ENCODE data around the gene CD59. TPM values are rescaled to one million over a fixed set of nuclear protein-coding genes. Genes with fewer than 3 reads are reported as not detected.

The CD59 gene, protein sequence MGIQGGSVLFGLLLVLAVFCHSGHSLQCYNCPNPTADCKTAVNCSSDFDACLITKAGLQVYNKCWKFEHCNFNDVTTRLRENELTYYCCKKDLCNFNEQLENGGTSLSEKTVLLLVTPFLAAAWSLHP
- total RNA-seq = 686 and 725 TPM in 2 replicates

DNA sequence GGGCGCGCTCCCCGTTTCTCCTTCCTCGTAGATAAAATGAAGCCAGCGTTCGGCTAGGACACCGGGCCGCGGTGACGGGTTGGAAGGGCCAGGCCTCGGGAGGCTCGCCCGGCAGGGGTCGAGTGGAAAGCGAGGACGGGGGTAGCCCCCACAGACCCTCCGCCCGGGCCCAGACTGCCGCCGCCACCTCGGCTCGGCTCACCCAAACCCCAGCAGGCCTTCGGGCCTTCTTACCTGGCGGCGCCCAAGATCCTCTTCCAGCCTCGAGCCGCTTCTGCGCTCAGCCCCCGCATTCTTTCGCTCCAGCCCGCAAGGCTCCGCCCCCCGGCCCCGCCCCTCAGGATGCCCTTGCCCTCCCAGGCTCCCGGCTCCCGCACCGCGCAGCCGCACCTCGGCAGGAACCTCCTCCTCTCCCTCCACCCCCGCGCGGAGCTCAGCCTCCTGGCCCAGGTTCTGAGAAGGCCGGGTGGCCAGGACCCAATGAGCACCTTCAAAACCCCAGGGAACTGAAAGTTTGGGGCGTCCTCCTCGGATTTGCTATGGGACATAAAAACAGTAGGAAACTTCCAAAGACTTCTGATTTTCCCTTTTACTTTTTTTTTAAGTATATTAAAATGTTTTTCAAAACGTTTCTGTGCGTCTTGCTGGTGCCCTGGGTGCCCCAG lies at the start of gene CD59:
Gene CD59, minus strand, starts transcription at position 276 of the 665 bp plus-strand sequence. CDS start 13,978 bp downstream, outside the sequence.
- peak; percentile 80 for DNase-seq (ENCODE audit: low read depth)

DNA sequence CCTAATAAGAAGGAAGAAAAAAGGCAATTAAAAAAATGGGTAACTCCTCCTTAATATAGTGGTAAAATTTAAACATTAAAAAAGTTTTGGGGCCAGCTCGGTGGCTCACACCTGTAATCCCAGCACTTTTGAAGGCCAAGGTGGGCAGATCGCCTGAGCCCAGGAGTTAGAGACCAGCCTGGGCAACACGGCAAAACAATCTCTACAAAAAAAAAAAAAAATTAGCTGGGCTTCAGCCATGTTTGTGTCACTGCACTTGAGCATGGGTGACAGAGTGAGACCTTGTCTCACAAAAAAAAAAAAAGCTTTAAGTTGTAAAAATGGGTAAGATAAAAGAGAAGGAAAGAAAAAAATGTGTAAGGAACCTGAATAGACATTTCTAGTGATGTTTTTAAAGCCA lies 49.4 kb upstream of the CD59 start:
- no peak for DNase-seq (ENCODE audit: low read depth)

DNA sequence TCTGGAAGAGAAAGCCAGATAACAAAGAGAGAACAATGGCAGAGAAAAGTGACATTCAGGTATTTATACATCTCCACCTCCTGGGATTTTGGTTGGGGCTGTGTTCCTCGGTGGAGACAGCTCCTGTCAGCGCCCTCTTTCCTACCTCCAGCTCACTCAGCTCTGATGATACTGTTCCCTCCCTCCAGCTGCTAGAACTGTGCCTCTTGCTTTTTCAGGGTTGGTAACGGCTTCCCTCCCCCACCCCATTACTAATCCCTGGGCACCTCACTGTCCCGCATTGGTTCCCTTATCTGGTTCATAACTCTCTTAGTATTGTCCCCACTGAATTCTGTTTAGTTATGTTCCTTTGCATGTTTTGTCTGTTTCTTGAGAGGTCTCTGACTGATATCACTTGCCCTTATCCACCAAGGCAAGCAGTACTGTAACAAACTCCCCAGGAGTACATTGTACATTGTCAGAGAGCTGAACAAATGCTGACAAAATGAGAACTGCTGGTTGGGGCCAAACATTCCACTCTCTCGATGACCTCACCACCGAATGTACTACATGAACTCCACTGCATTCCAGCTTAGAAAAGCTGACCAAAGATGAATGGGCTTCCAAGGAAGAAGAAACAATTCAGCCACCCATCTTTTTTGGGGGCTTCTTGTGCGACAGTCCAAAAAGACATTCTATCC lies 43.8 kb upstream of the CD59 start:
- DNase-seq (ENCODE audit: low read depth) = peak; percentile 75

DNA sequence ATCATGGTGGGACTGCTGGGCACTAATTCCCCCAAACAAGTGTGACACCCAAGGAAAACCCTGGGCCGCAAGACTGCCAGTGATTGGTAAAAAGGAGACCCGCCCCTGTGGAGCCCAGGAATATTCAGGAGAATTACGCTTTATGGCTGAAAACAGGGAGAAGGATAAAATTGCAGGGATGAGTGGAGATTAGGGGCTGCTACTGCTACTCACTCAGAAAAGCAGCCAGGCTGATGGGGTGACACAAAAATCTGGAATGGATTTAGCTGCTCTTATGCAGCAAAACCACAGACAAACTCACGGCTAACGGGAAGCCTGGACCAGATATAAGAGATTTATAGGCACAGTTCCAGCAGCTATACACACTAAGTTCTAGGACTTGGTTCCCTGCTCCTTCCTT lies 42.5 kb upstream of the CD59 start:
- no peak for DNase-seq (ENCODE audit: low read depth)

DNA sequence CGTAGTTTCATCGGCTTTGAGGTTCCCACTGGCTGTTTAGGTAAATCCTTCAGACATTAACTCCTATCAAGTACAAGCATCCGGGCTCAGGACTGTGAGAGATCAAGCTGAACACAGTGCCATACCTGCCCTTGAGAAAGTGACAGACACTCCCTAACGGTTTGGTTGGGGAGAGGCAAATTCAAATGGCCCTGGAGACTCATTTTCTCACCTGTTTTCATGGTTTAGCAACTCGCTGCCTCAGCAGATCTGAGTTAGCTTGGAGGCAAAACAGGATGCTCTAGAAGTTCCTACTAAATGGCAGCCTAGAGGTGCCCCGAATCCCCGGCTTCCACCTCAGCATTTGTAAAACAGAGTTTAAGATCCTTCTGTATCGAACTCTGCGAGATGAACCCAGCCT lies 41.7 kb upstream of the CD59 start:
- no peak for DNase-seq (ENCODE audit: low read depth)

DNA sequence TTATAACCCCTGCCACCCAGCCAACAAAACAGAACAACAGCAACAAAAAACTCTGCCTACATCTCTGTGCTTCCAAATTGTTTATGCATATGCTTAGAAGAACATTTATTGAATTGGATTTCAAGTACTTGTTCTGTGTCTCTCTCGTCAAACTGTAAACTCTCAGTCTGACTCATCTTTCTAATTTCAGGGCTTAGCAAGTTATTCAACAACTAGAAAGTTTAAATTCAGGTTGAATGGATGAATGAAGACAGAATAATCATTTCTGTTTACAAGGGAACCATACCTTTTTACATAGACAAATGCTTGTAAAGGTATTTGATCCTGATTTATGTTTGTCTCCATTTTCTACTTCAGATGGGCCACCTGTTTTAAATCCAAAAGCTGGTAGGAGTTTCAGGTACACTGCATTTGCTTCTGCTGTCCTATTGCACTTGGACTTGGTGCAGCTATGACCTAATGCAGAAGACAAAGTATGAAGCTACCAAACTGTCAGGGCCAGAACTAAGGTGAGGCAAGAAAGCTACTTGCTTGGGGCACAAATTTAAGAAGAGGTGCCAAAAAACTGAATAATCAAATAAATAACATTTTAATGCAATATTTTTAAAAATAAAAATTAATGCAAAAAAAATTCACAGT lies 39.7 kb upstream of the CD59 start:
- DNase-seq (ENCODE audit: low read depth) = peak; percentile 81

DNA sequence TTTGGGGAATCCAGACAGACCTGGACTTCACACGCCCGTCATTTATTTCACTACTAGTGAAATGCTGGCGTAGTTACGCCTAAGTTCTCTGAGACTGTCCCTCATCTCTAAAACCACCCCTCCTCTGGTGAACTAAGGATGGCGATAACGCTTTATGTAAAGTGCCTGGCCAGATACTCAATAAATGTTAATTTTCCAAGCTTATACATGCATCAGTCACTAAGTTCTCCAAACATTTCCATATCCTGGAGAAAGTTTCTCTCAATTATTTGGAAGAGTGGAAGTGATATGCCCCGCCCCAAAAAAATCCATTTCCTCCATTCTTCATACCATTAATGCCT lies 39.2 kb upstream of the CD59 start:
- DNase-seq (ENCODE audit: low read depth) = no peak

DNA sequence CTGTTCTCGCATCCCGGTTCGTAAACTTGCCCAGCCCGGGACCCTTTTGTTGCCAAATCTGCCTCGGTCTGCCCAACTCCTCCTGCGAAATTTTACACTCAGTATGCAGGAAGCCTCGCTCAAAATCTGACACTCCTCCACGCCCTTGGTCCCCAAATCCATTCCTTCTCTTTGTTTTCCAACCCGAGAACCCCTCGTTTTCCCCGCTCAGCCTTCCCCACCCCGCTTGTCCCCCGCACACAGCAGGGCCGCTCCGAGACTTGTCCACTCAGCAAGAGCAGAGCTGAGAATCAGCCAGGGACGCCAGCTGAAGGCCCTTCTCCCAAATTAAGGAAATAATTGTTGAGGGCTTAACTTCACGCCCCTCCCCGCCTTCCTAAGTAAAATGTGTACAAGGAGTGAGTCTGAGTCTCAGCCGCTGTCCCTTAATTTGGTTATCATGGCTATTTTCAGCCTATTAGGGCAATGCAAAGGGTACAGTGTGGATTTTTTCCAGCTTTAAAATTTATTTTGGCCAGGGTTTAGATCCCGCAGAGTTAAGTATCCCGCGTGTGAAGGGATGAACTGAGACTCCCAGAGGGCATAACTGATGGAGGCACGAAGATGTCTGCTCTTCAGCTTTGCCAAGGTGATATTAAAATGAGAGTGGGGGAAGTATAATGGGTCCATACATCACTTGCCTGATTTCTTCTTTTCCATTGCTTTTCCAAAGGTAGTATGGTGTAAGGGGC lies 38.7 kb upstream of the CD59 start:
- DNase-seq (ENCODE audit: low read depth) = no peak

DNA sequence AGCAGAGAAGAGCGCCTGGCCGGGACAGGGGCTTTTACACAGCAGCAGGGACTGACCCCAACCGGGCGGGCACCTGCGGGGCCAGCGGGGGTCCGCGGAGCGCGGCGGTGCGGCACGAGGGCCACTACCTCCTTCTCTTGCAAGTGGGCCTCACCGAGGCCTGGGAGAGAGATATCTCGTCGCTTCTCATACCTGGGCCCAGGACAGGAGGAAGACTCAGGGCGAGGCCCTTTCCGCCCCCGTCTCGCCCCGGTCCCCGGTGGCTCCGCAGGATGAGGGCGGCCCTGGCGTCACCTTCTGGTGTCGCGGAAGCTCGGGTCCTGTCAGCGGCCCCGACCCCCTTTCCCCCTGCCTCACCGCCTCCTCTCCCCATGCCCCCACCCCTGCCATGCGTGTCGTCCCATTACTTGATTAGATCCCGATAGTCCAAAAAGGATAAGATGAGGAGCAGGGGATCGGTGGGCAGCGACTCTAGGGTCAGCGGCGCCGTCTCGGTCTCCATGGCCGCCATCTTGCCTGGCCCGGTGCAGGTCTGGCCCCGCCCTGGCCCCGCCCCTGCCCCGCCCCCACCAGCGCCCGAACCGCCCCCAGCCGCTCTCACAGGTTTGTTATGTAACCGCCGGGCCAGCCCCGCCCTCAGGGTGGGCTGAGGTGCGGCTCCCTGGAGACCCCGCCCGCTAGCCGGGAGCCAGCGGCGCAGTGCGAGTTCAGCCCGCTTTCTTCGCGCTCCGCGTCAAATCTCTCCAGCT lies 37.9 kb upstream of the CD59 start, which contains the start of gene FBXO3:
Gene FBXO3, minus strand, starts transcription at position 534 of the 749 bp plus-strand sequence. Its CDS starts 23 bp downstream, at position 511.
- peak; percentile 48 for DNase-seq (ENCODE audit: low read depth)

DNA sequence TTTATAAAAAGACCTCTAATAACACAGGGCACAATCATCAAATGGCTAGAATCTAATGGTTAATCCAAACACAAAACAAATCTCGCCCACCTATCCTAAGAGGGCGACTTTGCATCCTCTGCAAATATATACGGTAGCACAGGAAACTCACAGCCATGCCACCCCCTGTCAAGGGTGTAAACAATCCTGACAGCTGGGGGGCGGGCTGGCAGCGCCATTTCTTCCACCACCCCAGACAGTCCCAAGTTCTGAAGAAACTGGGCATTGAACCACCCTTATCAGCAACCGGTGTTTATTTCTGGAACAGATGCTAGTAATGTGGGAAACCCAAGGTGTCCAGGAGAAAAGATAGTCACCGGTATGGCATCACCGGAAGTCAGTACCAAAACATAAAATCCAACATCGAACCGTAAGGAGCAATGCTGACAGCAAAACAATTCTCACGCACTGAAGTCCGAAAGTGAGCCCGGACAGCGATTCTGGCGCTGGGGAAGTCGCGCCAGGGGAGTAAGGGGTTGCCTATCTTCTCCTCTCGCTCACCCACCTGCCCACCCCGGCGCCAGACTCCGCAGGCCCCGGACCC lies 37.3 kb upstream of the CD59 start:
- no peak for DNase-seq (ENCODE audit: low read depth)

DNA sequence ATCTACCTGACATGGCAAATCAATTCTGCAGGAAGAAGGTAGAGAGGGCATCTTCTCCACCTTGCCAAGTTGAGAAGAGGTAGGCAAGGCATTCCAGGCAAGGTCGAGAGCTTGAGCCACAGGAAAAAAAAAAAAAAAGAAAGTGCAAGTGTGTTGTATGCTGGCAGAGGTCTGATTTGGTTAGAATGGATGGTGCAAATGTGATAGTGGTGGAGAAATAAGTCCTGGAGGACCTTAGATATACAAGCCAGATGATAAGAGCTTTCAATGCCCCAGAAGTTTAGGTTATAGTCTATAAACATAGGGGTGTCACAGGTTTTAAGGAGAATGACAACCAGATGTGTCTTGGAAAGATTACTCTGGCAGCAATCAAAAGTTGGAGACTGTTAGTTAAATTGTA lies 36.6 kb upstream of the CD59 start:
- DNase-seq (ENCODE audit: low read depth) = no peak

DNA sequence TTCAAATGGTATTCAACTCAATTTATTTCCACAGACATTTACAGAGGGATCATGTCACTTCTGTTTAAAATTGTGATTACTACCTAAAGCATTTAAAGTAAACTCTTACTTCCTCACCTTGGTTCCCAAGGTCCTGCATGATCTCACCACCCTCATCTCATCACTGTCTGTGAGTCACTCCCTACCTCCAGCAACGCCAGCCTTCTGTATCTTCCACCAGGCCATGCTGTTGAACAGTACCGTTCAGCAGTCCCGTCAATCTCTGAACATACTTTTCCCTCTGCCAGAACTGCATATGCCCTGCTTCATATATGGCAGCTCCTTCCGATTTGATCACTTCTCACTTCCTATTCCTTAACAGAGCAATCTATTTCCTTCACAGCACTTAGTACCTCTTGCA lies 36.1 kb upstream of the CD59 start:
- DNase-seq (ENCODE audit: low read depth) = peak; percentile 61

DNA sequence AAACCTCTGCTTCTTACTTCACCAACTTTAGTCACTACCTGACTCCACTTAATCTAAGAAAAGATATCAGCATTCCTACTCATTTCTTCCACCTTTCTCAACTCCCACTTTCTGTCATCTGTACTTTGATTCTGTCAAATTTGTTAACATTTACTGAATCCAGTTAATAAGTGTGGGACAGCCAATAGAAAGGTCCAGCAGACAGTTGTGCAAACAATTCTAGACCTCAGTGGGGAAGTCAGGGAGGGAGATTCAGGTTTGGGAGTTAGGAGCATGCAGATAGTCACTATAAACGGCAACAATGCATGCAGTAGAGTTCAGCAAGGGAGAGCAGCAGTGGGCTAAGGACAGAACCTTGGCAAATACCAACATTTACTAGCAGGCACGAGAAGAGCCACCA lies 34.0 kb upstream of the CD59 start:
- no peak for DNase-seq (ENCODE audit: low read depth)

DNA sequence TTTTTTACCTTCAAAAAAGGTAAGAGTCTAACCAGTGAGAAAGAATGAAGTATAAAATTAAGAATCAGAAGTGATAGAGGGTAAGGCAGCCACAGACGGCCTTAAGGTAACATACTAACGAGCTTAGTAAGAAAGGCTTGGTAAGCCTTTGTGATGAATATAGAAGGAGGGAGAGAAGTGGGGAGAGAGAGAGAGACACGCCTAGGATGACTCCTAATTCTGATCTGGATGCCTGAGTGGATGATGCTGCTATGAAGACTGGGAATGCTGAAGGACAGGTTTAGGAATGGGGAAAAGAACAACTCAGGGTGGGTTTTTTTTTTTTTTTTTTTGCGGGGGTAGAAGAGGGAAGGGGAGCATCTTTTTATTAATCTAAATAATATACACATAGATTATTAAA lies 33.3 kb upstream of the CD59 start:
- DNase-seq (ENCODE audit: low read depth) = no peak

DNA sequence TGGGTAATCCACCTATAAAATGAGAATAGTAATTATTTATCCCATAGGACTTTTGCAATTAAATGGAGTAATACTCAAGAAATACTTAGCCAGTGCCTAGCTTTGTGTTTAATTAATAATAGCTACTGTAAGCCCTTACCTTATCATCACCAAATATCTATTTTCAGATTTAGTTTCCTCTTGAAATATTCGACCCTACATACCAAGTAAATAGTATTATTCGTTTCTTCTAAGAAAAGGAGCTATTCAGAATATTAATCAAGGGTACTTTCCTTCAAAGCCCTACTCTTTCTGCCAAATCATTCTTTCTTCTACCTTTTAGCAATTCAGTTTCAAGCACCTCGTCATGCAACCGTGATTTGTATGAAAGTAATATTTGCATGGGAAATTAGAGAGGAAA lies 31.4 kb upstream of the CD59 start:
- DNase-seq (ENCODE audit: low read depth) = no peak

DNA sequence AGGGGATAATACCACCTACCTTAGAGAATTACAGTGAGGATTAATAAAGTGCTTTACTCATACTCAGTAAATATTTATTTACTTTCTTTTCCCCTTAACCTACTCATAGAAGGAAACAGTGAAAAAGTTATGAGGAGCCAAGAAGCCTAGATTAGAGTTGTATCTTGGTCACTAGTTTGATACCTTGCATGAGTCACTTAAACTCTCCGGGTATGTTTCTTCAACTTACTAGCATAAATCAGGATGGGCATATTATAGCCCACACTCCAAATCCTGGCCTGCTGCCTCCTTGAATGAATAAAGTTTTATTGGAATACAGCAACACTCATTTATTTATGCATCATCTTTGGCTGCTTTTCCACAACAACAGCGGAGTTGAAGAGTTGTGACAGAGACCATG lies 29.9 kb upstream of the CD59 start:
- DNase-seq (ENCODE audit: low read depth) = no peak

DNA sequence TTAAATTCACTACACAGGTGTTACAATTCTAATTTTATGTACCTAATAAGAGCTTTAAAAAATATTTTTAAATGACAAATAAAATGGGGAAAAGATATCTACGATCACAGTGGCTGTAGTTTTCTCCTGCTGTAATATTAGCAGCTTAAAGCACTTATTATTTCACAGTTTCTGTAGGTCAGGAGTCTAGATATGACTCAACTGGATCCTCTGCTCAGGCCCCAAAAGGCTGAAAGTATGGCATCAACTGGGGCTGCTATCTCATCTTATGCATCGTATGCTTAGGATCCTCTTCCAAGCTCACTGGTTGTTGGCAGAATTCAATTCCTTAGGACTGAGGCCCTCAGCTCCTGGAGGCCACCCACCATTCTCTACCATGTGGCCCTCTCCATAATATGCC lies 25.2 kb upstream of the CD59 start:
- DNase-seq (ENCODE audit: low read depth) = no peak

DNA sequence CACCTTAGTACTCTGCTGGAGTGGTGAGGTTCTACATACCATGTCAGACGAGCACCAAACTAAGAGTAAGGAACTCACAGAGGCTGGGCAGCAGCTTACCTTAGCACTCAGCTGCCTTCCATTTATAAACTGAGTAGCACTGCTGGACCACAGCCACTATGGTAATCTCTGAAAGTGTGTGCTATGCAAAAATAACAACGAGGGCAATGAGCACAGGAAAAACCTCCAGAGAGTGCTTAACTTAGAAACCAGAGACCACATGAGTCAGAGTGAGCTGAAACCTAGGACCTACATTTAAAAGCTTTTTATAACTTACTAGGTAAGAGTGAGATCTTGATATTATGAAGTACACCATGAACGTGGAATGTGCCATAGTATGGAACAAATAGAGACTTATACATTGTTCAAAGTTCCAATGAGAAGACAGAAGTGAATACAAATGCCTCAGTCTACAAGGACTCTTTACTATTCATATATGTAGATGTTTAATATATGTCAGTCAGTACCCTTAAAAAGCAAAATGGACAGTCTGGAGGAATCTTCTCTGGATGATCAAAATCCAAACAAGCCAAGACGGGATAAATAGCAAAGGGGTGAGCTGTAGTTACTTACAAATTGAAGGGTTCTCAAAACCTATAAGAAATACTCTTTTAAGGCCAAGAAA lies 17.2 kb upstream of the CD59 start:
- peak; percentile 77 for DNase-seq (ENCODE audit: low read depth)

DNA sequence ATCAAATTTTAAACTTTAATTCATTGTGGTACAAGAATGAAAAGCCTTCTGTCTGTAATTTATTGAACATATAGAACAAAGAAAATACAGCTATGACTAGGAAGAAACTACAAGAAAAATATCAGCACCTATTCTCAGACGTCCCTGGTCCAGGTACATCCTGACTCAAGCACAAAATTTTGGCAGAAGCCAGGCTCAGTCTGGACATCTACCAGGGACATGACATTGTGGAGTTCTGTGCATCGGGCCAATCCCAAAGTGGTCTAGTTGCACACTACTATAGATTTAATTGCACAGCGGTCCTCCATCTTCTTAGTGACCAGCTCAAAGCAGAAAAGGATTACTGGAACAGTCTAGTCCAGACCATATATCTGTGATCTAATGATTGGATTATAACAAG lies 15.7 kb upstream of the CD59 start:
- no peak for DNase-seq (ENCODE audit: low read depth)

DNA sequence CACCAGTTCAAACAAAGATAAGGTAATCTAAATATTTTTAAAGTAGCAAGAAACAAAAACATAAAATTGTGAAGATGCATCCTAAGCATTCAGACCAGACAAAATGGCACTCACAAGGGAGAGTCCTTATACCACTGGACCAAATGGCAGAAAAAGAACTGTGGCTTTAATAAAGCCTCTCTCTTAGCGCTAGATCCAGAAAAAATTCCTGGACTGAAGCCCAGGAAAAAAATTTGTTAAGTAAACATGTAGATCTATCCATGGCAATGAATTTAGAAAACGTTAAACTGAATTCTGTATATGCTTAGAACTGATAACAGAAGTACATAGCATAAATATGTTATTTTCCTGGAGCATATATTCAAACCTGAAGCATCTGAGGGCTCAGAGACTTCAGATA lies 11.8 kb upstream of the CD59 start:
- no peak for DNase-seq (ENCODE audit: low read depth)

DNA sequence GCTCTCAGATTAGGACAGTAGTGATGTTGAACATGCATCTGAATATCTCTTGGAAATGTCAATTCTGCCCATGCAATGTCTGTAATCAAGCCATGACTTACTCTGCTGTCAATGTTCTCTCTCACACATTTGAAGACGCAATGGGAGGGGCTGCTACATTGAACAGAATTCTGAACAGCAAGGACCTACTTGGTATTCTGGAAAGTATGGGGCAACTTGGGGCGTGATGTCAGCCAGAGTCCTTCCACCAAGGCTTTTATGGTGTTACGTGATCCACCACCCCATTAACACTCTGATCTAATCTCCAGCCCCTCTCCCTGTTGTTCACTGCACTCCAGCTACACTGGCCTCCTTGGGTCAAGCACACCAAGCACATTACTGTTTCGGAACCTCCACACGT lies 7.1 kb upstream of the CD59 start:
- no peak for DNase-seq (ENCODE audit: low read depth)
